ENCODE measurements around the gene TARBP2.
"Not testable (repeated sequence)": the region's sequence is repeated elsewhere in the genome, so short reads cannot be mapped to it uniquely, and the experiment has no call there.

The TARBP2 gene

DNA sequence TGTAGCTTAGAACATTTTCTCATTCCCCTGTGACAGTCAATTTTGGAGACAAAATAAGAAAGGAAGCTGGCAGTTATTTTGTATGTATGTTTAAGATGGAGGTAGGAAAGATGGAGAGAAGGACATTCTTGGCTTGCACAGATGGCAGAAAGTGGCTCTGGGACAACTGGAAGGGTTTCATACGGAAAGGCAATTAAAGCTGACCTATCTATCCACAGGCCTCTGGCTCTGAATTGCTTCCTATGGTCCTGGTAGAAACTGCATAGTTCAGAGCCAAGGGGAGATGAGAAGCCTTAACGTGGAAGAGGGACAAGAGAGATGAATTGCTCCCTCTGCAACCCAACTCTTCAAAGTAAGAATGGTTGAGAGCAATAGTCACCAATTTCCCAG is 14.2 kb downstream of the TARBP2 start:
- DNase-seq (ENCODE audit: low spot score): no peak

GRCh38 chr12:53516758-53517455 is 15.8 kb downstream of the TARBP2 start:
- DNase-seq (ENCODE audit: low spot score): no peak

GRCh38 chr12:53518381-53518780 is 17.3 kb downstream of the TARBP2 start:
- DNase-seq (ENCODE audit: low spot score): no peak

DNA sequence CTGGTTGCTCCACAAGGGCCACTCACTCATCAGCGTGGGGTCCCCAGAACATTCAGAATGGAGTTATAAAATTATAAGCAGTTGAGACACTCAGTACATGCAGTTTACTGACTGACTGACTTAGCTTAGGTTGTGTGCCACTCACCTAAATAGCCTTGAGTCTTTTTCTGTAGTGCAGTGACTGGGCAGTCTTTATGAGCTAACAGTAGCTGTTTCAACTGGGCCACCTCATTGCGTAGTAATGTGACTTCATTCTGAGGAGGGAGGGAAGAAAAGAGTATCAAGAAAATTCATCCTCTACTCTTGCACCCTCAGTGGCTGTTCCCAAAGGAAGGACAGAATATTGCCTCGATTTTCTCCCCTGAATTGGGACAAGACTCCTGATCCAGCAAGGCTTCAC is 22.0 kb downstream of the TARBP2 start:
- DNase-seq (ENCODE audit: low spot score): no peak

DNA sequence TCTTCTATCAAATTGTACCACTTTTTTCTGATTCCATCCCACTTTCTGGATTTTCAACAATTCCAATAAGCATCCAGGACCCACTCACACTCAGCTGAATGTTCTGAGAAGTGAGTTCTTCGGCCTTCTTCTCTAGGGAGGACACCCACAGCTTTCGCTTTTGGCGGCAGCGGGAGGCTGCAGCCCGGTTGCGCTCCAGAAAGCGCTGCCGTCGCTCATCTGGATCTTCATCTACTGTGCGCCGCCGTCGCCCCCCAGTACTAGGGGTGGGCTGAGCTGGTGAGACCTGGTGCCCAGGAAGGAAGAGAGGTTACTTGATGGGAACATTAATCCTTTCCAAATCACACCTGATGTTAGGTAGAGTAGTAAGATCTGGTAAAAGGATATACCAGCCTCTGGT is 23.4 kb downstream of the TARBP2 start:
- DNase-seq (ENCODE audit: low spot score): no peak

GRCh38 chr12:53530061-53530460 is 29.0 kb downstream of the TARBP2 start:
- no peak for DNase-seq (ENCODE audit: low spot score)

GRCh38 chr12:53530920-53531319 is 29.8 kb downstream of the TARBP2 start:
- DNase-seq (ENCODE audit: low spot score): no peak

GRCh38 chr12:53532021-53532420 is 30.9 kb downstream of the TARBP2 start:
- DNase-seq (ENCODE audit: low spot score): no peak

GRCh38 chr12:53532524-53533445 is 31.7 kb downstream of the TARBP2 start:
- peak; percentile 49 for DNase-seq (ENCODE audit: low spot score)

DNA sequence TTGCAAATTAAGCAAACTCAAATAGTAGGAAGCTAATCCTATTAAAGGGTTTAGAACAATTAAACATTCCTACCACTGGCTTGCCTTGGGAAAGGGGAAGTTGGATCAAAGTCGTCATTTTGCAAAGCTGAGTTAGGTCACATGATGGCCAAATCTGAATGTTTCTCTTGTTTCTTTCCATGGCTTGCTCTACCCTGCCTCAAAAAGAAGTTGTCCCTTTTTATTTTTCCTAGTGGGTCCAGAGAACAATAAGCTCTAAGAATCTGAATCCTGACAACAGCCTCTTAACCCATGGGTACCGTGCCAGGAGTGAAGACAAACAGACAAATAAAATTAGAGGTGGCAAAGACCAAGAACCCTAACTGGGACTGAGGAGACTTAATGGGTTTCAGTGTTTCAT is 32.4 kb downstream of the TARBP2 start:
- DNase-seq (ENCODE audit: low spot score): peak; percentile 89

GRCh38 chr12:53536962-53537361 is 35.9 kb downstream of the TARBP2 start:
- DNase-seq (ENCODE audit: low spot score): no peak

DNA sequence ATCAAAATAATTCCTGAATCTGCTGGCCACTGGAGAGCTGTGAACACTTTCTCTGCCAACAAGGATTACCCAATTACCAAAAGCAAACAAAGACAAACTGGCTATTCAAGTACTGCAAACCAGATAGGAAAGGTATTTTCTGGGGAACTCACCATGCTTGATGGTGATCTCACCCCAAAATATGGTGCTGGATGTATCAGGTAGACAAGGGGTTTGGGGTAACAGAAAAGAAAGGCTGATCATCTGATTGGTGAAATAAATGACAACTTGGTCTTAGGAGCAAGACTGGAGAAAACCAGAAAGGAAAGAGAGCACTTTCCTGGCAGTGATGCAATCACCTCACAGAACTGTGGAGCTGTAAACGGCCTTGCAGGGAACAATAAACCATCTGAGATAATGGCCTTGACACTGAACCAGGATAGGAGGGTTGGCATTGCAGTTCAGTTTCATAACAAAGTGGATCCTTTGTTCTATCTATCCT is 37.2 kb downstream of the TARBP2 start:
- DNase-seq (ENCODE audit: low spot score): peak; percentile 95

DNA sequence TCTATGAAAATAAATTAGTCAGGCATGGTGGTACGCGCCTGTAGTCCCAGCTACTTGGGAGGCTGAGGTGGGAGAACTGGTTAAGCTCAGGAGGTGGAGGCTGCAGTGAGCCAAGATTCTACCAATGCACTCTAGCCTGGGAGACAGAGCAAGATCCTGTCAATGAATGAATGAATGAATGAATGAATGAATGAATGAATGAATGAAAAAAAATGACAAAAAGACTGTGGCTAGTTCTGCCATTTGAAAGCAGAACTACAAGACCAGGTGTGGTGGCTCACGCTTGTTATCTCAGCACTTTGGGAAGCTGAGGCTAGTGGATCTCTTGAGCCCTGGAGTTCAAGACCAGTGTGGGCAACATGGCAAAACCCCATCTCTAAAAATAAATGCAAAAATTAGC is 38.4 kb downstream of the TARBP2 start:
- no peak for DNase-seq (ENCODE audit: low spot score)

- DNase-seq (ENCODE audit: low spot score): peak; percentile 91
Measured at GRCh38 chr12:53543539-53543938, 42.5 kb downstream of the TARBP2 start.

GRCh38 chr12:53548354-53548753 is 47.3 kb downstream of the TARBP2 start:
- not testable (repeated sequence) for DNase-seq (ENCODE audit: low spot score)

DNA sequence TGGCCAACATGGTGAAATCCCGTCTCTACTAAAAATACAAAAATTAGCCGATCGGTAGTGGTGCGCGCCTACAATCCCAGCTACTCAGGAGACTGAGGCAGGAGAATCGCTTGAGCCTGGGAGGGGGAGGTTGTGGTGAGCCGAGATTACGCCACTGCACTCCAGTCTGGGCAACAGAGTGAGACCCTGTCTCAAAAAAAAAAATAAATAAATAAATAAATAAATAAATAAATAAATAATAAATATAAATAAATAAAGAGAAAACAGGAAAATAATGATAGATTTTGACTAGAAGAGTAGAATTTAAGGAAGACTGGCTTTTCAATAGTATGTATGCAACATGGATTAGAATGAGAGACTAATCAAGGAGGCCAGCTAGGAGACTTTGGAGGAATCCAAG is 49.0 kb downstream of the TARBP2 start:
- not testable (repeated sequence) for DNase-seq (ENCODE audit: low spot score)

- DNase-seq (ENCODE audit: low spot score): no peak
Measured at GRCh38 chr12:53550595-53550994, 49.5 kb downstream of the TARBP2 start.

DNA sequence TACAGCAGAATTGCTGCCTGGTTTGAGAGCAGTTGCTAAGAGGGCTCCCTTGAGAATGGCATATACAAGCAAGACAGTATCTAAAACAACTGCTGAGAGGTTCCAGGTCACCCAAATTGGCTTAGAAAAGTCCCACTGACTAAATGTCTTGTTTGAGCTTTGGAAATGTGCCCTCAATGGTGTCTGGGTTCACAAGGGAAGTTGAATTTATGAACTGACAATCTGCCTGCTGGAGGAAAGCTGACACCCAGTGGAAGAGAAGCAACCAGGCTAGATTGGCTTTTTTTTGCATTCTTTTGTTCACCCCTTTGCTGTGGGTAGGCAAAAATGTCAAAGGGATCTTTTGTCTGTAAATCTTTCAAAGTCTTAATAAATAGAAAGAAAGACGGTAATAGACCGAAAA is 50.8 kb downstream of the TARBP2 start:
- peak; percentile 73 for DNase-seq (ENCODE audit: low spot score)

- DNase-seq (ENCODE audit: low spot score): no peak
Measured at GRCh38 chr12:53552361-53553327, 51.6 kb downstream of the TARBP2 start.

Data from pons (tissue), 1 donor.